SK-N-SH (cell line): ENCODE data around the gene FOXR1. TPM values are rescaled to one million over a fixed set of nuclear protein-coding genes. Genes with fewer than 3 reads are reported as not detected.

Source experiments
- CTCF ChIA-PET: fragments of 300-600, 350-600 bp; formaldehyde crosslinking; extraction: SDS; loops from one replicate; lab custom pipeline; 2021; lab: Yijun Ruan, JAX
- POLR2A ChIA-PET: fragments of 350-600 bp; sonication (Branson Sonifier 250); formaldehyde crosslinking; extraction: SDS; loops from one replicate; lab custom pipeline; 2020; ENCODE audit warnings: antibody characterized with exemption, inconsistent platforms; lab: Yijun Ruan, JAX
- DNase-seq: peaks from one replicate; pipeline ENCODE4 v3.0.0; 2012
- H2AFZ ChIP-seq: fragments of 200-600 bp; sonication (generic); 2 replicates; pipeline ENCODE4 v1.8.1; 2016; ENCODE audit warnings: antibody characterized with exemption, mild to moderate bottlenecking, low read depth
- H3F3A ChIP-seq: fragments of 200-600 bp; sonication (generic); replicated peaks from 2 replicates; pipeline ENCODE3; 2016; ENCODE audit warnings: antibody characterized with exemption, mild to moderate bottlenecking; ENCODE audit not compliant: insufficient read depth
- H3K27ac ChIP-seq, 2 experiments: fragments of 200-500 bp in 1 of 2; fragments of 200-600 bp in 1 of 2; sonication (Bioruptor generic) in 1 of 2; sonication (generic), shearing (Covaris generic) in 1 of 2; 2 replicates each; pipeline versions ENCODE4 v1.5.1 to v1.6.1; 2014 to 2016; ENCODE audit warnings: low read depth in 2 of 2, inconsistent platforms in 1 of 2, low read length in 1 of 2, mild to moderate bottlenecking in 1 of 2, mixed read lengths in 1 of 2
- H3K27me3 ChIP-seq: fragments of 200-600 bp; sonication (generic), shearing (Covaris generic); 2 replicates; pipeline ENCODE4 v1.6.1; 2016; ENCODE audit warnings: mixed run types; ENCODE audit not compliant: insufficient read depth
- H3K36me3 ChIP-seq, 2 experiments: fragments of 200-500 bp in 1 of 2; fragments of 200-600 bp in 1 of 2; sonication (Bioruptor generic) in 1 of 2; sonication (generic) in 1 of 2; replicated peaks in 1 of 2; 2 replicates each; pipeline versions ENCODE3 to v1.5.1; 2014 to 2016; ENCODE audit warnings: low read length in 1 of 2, mild to moderate bottlenecking in 1 of 2; ENCODE audit not compliant: insufficient read depth in 2 of 2, control insufficient read depth in 1 of 2
- H3K4me1 ChIP-seq, 2 experiments: fragments of 200-500 bp in 1 of 2; fragments of 200-600 bp in 1 of 2; sonication (Bioruptor generic) in 1 of 2; sonication (generic), shearing (Covaris generic) in 1 of 2; 2 replicates each; pipeline versions ENCODE4 v1.5.1 to v1.6.1; 2014 to 2016; ENCODE audit warnings: low read depth in 1 of 2, low read length in 1 of 2, mixed run types in 1 of 2; ENCODE audit not compliant: insufficient read depth in 2 of 2, control insufficient read depth in 1 of 2
- H3K4me2 ChIP-seq: fragments of 200-600 bp; sonication (generic), shearing (Covaris generic); 2 replicates; pipeline ENCODE4 v1.6.1; 2017; ENCODE audit warnings: mixed run types
- H3K4me3 ChIP-seq, 2 experiments: fragments of 200-500 bp in 1 of 2; fragments of 200-600 bp in 1 of 2; sonication (Bioruptor generic) in 1 of 2; sonication (generic), shearing (Covaris generic) in 1 of 2; 2 replicates each; pipeline versions ENCODE4 v1.5.1 to v1.8.1; 2014 to 2016; ENCODE audit warnings: low read depth in 2 of 2, inconsistent platforms in 1 of 2, low read length in 1 of 2, mild to moderate bottlenecking in 1 of 2, mixed read lengths in 1 of 2, moderate library complexity in 1 of 2
- H3K79me2 ChIP-seq: fragments of 200-600 bp; sonication (generic); 2 replicates; pipeline ENCODE4 v1.8.1; 2017; ENCODE audit warnings: mild to moderate bottlenecking; ENCODE audit not compliant: insufficient read depth
- H3K9ac ChIP-seq: fragments of 200-600 bp; sonication (generic); 2 replicates; pipeline ENCODE4 v1.6.1; 2017; ENCODE audit warnings: mixed run types
- H3K9me2 ChIP-seq: fragments of 200-600 bp; sonication (generic); 2 replicates; pipeline ENCODE4 v1.6.1; 2017; ENCODE audit warnings: mixed run types
- H3K9me3 ChIP-seq: fragments of 200-600 bp; sonication (generic); 2 replicates; pipeline ENCODE4 v1.6.1; 2017; ENCODE audit warnings: mixed run types, mild to moderate bottlenecking, moderate library complexity
- H4K20me1 ChIP-seq: fragments of 200-600 bp; sonication (generic); 2 replicates; pipeline ENCODE4 v1.6.1; 2017; ENCODE audit warnings: mild to moderate bottlenecking, mixed run types; ENCODE audit not compliant: insufficient read depth
- ELF1 ChIP-seq: IDR thresholded peaks from 2 replicates; pipeline ENCODE4 v1.4.0; 2012
- EZH2phosphoT487 ChIP-seq: fragments of 200-600 bp; sonication (generic); IDR thresholded peaks from 2 replicates; pipeline ENCODE4 v1.6.1; 2017; ENCODE audit warnings: low read depth, mixed run types, mild to moderate bottlenecking, antibody characterized with exemption, moderate library complexity, borderline replicate concordance
- FOSL2 ChIP-seq: IDR thresholded peaks from 2 replicates; pipeline ENCODE4 v1.4.0; 2012; ENCODE audit warnings: low read depth, mild to moderate bottlenecking, moderate library complexity, borderline replicate concordance
- FOXM1 ChIP-seq: IDR thresholded peaks from 2 replicates; pipeline ENCODE4 v1.4.0; 2012; ENCODE audit warnings: low read depth, mild to moderate bottlenecking
- NFIC ChIP-seq: IDR thresholded peaks from 2 replicates; pipeline ENCODE4 v1.4.0; 2012; ENCODE audit warnings: borderline replicate concordance
- NRF1 ChIP-seq: IDR thresholded peaks from 2 replicates; pipeline ENCODE4 v1.6.1; 2012; ENCODE audit warnings: low read depth, mild to moderate bottlenecking, low read length
- POLR2AphosphoS5 ChIP-seq: IDR thresholded peaks from 2 replicates; pipeline ENCODE4 v1.6.1; 2012; ENCODE audit warnings: low read depth, low read length
- RCOR1 ChIP-seq: fragments of 150-350 bp; IDR thresholded peaks from 2 replicates; pipeline ENCODE4 v1.6.1; 2017; ENCODE audit warnings: antibody characterized with exemption, low read length
- SIN3A ChIP-seq: IDR thresholded peaks from 2 replicates; pipeline ENCODE4 v1.6.1; 2012; ENCODE audit warnings: low read depth, mild to moderate bottlenecking, low read length, moderate library complexity, borderline replicate concordance
- TCF12 ChIP-seq: IDR thresholded peaks from 2 replicates; pipeline ENCODE4 v1.4.0; 2012
- YY1 ChIP-seq: IDR thresholded peaks from 2 replicates; pipeline ENCODE4 v1.4.0; 2012; ENCODE audit warnings: low read depth, mild to moderate bottlenecking
- WGBS: methylation state at CpG from one replicate; pipeline ENCODE4 v1.1.6; 2017; ENCODE audit warnings: low lambda C conversion rate; 5-methylcytosine and 5-hydroxymethylcytosine counted together
- polyA plus RNA-seq, 3 experiments: library from polyadenylated mRNA; depleted of rRNA; stranded (reverse); fragments of >200 nt; gene quantifications; 2 replicates each; pipeline ENCODE4 v1.2.3, GENCODE V29; 2012
- TF ChIP-seq, protein P1 (sequence below): IDR thresholded peaks from 2 replicates; pipeline ENCODE4 v1.6.1; 2012; ENCODE audit warnings: mild to moderate bottlenecking, low read depth, low read length, moderate library complexity
- TF ChIP-seq, protein P2 (sequence below): IDR thresholded peaks from 2 replicates; pipeline ENCODE4; 2012

FOXR1 gene
- polyA plus RNA-seq, 1 of the 3 experiments (the other 2 are of a cell fraction), result not detected

DNA sequence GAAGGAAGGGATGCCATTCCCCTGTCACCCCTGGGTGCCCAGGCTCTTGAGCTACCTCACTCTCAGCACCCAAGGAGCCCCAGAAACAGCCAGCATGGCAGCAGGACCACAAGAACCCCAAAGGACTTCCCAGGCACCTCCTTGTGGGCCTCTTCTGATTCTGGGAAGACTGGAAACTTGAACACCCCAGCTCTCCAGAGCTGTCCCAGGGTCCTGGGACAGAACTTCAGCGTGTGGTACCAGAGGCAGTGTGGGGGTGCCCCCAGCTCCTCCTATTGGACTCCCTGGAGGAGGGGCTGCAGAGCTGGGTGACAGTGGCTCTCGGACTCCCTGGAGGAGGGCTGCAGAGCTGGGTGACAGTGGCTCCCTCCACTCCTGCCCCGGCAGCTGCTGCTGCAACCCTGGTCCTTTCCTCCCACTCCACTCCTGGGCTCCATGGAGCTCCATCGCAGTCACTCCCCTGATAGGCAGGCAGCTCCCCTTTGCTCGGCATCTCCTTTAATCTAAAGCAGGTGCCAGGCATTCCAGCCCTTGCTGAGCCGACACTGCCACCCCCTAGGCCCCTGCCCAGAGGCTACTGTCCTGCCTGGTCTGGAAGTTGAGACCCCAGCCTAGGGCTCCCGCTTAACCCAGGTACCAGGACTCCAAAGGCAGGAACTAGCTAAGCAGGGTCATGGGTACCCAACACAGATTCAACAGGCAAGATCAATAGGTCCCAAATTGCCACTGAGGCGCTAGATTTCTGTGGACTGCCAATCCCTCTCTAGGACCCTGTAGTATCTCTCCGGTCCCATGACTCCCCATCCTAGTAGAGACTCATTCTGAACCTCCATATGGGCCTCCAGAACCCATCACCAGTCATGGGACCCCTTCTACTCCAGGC lies 48.6 kb upstream of the FOXR1 start:
- peak overlapping the region; percentile 94 for H3K9ac ChIP-seq
- POLR2A ChIA-PET, result interaction anchor here (5.0 kb wide), 1 partner anchor 14 kb away, joined by 37 read pairs; no protein-coding TSS in a partner anchor
- CTCF ChIA-PET, result interaction anchor here (0.6 to 0.8 kb wide), 4 partner anchors 10 to 244 kb away, joined by 3 read pairs; partner anchors contain the start of gene DDX6
- peak overlapping the region; percentile 89 for H3K4me2 ChIP-seq
- TF ChIP-seq ELF1 (no peak), EZH2phosphoT487 (no peak), TCF12 (peak; percentile 53), RCOR1 (no peak), NRF1 (no peak), SIN3A (no peak)
- TF ChIP-seq, protein P1, sequence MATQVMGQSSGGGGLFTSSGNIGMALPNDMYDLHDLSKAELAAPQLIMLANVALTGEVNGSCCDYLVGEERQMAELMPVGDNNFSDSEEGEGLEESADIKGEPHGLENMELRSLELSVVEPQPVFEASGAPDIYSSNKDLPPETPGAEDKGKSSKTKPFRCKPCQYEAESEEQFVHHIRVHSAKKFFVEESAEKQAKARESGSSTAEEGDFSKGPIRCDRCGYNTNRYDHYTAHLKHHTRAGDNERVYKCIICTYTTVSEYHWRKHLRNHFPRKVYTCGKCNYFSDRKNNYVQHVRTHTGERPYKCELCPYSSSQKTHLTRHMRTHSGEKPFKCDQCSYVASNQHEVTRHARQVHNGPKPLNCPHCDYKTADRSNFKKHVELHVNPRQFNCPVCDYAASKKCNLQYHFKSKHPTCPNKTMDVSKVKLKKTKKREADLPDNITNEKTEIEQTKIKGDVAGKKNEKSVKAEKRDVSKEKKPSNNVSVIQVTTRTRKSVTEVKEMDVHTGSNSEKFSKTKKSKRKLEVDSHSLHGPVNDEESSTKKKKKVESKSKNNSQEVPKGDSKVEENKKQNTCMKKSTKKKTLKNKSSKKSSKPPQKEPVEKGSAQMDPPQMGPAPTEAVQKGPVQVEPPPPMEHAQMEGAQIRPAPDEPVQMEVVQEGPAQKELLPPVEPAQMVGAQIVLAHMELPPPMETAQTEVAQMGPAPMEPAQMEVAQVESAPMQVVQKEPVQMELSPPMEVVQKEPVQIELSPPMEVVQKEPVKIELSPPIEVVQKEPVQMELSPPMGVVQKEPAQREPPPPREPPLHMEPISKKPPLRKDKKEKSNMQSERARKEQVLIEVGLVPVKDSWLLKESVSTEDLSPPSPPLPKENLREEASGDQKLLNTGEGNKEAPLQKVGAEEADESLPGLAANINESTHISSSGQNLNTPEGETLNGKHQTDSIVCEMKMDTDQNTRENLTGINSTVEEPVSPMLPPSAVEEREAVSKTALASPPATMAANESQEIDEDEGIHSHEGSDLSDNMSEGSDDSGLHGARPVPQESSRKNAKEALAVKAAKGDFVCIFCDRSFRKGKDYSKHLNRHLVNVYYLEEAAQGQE, result no peak
- TF ChIP-seq, protein P2, sequence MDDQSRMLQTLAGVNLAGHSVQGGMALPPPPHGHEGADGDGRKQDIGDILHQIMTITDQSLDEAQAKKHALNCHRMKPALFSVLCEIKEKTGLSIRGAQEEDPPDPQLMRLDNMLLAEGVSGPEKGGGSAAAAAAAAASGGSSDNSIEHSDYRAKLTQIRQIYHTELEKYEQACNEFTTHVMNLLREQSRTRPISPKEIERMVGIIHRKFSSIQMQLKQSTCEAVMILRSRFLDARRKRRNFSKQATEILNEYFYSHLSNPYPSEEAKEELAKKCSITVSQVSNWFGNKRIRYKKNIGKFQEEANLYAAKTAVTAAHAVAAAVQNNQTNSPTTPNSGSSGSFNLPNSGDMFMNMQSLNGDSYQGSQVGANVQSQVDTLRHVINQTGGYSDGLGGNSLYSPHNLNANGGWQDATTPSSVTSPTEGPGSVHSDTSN, result no peak
- peak; percentile 15 for DNase-seq
- H3K4me3 ChIP-seq, result peak overlapping the region; percentile 95
- H3K27ac ChIP-seq, result peak overlapping the region; percentile 68 to 95
- H2AFZ ChIP-seq, result no peak overlapping the region
- 37% methylated on average over 5 of the region's 9 CpGs for WGBS
- H3K4me1 ChIP-seq, result peaks cover 44 to 73% of the 10 kb centered on the region in 2 experiments; a peak in 3 of 4 replicates
- H4K20me1 ChIP-seq, result peaks cover 46% of the 10 kb centered on the region
- no peaks in the 10 kb centered on the region for H3K36me3 ChIP-seq
- H3K79me2 ChIP-seq, result peaks cover 82% of the 10 kb centered on the region
- no peaks in the 10 kb centered on the region for H3K27me3 ChIP-seq
- H3K9me2 ChIP-seq, result no peaks in the 10 kb centered on the region
- no peaks in the 10 kb centered on the region for H3K9me3 ChIP-seq
- H3F3A ChIP-seq, result peaks cover 55% of the 10 kb centered on the region

DNA sequence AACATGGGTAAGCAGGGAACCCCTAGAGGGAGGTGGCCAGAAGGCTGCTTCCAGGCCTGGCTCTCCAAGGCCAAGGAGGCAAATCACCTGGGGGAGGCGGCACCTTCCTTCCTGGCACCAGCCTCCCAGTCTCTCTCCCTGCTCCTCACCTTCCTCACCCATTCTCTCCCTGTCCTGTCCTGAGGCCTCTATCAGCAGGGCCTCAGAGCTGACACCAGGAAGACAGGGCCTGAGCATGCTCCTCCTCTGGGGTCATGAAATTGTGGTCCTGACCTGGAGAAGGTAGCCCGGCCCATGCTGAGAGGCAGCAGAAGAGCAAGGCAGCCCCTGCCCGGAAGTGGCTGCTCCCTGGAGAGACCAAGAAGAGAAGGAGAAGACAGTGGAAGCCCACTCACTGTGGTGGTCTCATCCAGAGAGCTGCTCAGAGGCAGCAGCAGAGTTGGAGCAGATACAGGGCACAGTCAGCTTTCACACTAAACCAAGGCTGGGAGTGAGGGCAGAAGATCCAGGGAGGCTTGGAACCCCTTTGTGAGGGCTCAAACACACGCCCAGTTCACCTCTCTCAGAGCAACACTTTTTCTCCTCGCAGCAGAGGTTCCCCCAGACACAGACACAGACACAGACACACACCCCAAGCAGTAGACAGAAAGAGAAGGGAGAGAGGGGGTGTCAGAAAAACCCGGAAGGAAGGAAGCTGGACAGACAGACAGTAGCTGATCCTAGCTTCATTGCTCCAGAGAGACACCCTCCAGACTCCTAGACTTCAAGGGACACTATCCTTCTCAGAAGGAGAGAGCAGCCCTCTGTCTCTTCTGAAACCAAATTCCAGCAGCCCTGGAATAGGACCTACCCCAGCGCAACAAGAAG lies 47.6 kb upstream of the FOXR1 start:
- Histone ChIP-seq H3K4me3 (peak overlapping the region; percentile 95), H3K9me3 (no peaks in the 10 kb centered on the region), H3K9ac (peak overlapping the region; percentile 94), H3K4me2 (peak overlapping the region; percentile 89), H3K9me2 (no peaks in the 10 kb centered on the region), H3K36me3 (no peaks in the 10 kb centered on the region), H2AFZ (no peak overlapping the region), H3K79me2 (peaks cover 73% of the 10 kb centered on the region), H3F3A (peaks cover 65% of the 10 kb centered on the region), H3K27me3 (no peaks in the 10 kb centered on the region), H3K27ac (peak overlapping the region; percentile 84 to 95), H3K4me1 (peaks cover 38 to 66% of the 10 kb centered on the region in 2 experiments; a peak in 3 of 4 replicates), H4K20me1 (peaks cover 46% of the 10 kb centered on the region)
- ChIA-PET CTCF (interaction anchor here (1.3 to 1.8 kb wide), 4 partner anchors 11 to 234 kb away, joined by 3 to 7 read pairs (median 5); partner anchors contain the start of gene DDX6), POLR2A (interaction anchor here (1.1 to 5.0 kb wide), 2 partner anchors 15 to 133 kb away, joined by 3 to 37 read pairs; partner anchors contain the start of gene DDX6)
- DNase-seq, result no peak
- 23% methylated on average over 4 of the region's 7 CpGs for WGBS
- TF ChIP-seq, protein P2, result no peak
- TF ChIP-seq POLR2AphosphoS5 (no peak), NFIC (no peak), FOXM1 (no peak), YY1 (no peak), FOSL2 (no peak)
